NCI-H748 treated with DMSO at 0.1 percent for 48 hours (cell line): ENCODE data around the gene DPP7.
A peak's percentile ranks its signal among the peaks of the same experiment; 100 is the strongest.
"Not testable (repeated sequence)": the region's sequence is repeated elsewhere in the genome, so short reads cannot be mapped to it uniquely, and the experiment has no call there.

Experiments
- DNase-seq: peaks from one replicate; lab custom pipeline; 2025; lab: John Stamatoyannopoulos, UW

DPP7 gene

DNA sequence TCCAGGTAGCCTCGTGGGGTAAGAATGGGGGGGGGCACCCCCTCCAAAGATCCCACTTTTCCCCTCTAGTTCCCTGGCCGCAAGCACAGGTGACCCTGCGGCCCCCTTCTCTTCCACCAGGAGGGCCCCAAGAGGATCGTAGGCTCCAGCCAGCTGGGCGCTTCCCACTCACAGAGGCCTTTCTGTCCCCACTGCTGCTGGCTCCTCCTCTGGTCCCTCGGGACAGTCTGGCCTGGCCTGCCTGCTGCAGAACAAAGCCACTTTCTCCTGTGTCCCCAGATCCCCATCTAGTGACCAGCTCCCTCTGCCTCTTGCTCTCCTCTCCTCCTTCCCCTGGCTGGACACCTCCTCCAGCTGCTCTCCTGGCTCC, 43.6 kb downstream of the DPP7 start:
- DNase-seq = no peak

DNA sequence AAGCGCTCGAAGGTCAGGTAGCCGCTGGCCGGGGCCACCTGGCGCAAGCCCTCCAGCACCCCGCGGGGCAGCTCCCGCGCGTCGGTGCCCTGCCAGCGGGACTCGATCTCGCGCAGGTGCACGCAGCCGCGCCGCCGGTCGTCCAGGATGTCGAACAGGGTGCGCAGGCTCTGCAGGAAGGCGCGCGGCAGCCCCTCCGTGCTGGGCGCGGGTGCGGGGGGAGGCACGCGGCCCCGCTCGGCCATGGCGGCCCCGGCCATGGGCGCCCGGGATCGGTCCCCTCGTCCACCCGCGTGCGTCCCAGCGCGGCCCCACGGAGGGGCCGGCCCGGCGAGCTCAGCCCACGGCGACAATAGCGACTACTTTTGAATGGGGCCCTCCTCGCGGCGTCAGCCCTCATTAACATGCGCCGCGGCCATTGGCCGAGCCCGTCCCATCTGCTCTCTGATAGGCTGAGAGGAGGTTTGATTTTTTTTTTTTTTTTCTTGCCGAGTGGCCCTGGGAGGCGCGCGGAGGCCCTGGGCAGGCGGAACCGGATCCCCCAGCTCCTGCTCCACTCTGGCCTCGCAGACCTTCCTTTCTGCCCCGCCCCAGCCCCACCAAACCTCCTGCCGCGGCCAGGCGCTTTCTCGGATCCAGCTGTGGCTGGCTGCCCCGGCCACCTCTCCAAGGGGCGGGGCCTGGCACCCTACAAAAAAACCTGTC, 44.2 kb downstream of the DPP7 start, which contains the start of gene SAPCD2:
Gene SAPCD2 (minus strand): TSS at position 357 of the 705 bp plus-strand sequence. CDS start 97 bp downstream, at position 260.
- DNase-seq = peak; percentile 86

DNA sequence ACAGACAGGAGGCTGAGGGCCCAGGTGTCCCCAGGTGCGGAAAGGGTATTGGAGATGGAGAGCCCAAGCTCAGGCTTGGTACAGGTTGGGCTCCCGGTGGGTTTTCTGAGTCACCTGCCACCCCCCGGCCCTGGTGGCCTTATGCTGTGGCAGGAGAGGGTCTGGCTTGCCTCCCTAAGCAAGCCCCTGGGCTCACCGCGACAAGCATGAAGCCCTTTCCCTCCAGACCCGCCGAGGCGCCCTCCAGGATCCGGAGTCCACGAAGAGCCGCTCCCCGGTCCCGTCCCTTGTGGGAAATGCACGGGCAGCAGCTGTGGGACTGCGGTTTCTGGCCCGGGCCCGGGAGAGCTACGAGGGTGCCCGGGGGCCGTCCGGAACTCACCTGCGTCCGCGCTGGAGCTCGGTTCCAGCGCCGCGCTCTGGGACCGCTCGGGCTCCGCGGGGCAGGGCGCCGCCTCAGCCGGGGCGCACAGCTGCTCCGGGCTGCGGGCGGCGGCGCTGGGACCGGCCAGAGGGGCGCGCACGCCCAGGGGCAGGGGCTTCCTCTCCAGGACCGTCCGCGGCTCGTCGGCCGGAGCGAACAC, 44.9 kb downstream of the DPP7 start:
- no peak for DNase-seq

DNA sequence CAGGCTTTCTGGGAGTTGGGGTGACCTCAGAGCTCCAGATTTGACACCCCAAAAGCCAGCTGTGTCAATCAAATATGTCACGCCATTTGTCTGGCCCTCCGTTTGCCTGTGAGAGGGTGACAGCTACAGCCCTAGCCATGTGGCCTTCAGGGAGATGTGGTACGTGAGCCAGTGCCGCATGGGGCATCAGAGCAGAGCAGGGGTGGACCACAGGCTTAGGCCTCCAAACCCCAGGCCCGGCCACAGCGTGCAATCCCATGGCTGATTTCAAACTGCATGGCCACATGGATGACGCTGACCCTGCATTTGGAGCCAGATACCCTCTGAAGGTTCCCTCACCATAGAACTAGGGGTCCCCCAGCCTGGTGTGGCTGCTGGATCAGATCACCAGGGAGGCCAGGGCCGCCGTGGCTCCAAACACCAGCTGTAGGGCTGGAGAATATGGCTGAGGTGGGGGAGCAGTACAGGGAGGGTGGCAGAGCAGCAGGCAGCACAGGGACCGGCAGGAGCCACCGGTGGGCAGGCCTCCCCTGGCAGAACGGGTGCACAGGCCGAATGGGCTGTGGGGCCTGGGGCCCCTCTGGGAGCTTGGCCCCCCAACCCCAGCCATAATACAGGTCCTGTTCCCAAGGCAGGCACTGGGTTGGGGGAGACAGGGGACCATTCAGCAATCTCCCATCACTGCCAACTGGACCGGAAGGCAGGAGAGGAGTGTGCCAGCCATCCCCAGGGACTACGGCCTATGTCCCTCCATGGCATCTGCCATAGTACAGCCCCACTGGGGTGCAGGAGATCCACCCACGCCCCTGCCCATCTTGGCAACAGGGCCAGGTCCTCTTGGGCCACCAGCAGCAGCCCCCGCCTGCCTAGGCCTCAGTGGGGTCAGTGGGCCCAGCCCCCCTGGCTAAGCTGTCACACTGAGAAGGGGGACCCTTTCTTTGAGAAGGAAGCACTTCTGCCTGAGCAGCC, 45.7 kb downstream of the DPP7 start:
- no peak for DNase-seq

DNA sequence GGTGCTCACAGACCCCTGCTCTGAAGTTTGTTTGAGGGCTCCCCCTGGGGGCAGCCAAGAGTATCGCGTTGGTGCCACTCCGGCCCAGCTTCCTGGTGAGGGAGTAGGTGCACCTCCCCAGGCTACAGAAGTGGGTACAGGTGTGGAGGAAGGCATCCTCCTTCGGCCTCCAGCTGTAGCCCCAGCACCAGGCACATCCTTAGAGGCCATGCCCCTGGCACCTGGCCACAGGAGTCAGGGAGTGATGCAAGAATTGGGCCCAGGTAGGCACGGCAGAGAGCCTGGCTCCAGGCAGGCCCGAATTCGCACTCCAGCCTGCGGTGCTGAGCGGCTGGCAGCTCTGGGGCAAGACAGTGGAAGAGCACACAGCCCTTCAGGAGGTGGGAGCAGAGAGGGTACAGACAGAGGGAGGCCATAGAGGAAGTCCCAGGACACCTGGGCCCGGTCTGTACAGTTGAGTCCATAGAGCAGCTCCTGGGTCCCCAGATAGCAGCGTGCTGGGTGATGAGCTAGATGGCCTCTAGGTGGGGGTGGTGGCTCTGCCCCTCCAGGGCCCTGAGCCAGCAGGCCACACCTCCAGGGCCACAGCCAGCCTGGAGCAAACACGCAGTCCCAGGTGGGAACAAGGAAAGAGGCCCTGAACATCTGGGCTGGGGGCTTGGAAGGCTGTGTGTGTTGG, 46.5 kb downstream of the DPP7 start:
- peak; percentile 46 for DNase-seq

DNA sequence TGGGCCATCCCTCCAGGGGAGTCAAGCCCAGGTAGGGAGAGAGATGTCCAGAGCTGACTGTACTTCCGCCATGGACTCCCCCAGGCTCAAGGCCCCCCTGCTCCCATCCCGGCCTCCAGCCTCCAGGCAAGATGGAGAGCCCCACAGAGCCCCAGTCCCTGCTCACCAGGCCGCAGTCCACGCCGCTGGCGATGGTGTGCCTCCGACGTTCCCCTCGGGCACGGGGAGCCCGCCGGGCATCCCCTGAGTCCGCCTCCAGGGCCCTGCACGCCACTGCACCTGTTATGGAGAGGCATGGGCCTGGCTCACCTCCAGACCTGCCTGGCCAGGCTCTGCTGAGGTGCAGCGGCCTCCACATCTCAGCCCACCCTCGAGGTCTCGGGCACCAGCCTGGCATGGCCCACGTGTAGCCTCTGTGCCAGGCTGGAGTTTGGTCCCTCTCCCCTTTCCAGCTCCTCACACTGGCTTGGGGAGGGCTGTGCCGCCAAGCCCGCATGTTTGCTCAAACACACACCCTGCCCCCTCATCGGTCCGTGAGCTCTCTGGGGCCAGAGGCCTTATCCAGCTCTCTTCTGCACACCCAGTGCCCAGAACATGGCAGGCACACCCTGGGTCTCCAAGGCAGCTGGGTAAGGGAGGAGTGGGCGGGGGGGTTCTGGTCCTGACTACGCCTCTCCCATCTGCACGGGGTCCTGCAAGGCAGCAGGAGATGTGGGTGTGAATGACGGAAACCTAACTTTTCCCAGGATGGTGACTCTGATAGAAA, 48.3 kb downstream of the DPP7 start:
- DNase-seq = no peak

DNA sequence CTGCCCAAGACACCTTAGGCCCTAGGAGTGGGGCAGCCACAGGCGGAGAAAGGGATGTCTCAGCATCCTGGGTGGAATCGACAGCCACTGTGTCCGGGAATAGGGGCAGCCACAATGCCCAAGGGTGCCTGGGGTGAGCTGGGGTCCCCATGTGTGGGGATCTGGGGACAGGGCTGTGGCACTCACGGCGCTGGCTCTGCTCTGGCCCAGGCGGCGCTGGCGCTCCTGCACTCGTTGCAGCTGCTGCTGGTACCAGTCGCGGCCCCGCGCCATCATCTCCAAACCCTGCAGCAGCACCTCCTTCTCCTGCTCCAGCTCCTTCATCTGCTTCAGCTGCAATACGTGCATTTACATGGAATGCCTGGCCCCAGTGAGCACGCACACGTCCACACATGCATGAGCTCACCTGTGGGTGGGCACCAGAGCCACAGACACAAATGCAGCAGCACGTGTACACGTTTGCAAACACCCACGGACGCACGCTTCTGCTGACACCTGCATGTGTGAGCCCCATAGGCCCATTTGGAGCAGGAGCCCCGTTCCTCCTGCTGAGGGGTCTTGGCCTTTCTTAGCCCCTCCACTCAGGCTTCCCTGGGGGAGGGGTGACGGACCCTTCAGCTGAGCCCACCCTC, 49.1 kb downstream of the DPP7 start:
- DNase-seq = no peak

DNA sequence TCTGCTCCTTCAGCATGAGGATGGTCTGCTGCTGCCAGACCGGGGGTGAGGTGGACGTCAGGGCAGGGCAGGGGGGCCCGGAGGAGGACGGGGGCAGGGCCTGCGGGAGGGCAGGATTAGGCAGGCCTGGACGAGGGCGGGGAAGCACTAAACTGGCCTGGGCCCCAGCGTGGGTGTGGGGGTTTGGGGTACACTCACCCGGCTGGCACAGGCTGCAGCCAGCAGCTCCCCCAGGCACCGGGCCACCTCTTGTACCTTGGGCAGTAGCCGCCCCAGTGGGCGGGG, 49.7 kb downstream of the DPP7 start:
- DNase-seq = no peak

DNA sequence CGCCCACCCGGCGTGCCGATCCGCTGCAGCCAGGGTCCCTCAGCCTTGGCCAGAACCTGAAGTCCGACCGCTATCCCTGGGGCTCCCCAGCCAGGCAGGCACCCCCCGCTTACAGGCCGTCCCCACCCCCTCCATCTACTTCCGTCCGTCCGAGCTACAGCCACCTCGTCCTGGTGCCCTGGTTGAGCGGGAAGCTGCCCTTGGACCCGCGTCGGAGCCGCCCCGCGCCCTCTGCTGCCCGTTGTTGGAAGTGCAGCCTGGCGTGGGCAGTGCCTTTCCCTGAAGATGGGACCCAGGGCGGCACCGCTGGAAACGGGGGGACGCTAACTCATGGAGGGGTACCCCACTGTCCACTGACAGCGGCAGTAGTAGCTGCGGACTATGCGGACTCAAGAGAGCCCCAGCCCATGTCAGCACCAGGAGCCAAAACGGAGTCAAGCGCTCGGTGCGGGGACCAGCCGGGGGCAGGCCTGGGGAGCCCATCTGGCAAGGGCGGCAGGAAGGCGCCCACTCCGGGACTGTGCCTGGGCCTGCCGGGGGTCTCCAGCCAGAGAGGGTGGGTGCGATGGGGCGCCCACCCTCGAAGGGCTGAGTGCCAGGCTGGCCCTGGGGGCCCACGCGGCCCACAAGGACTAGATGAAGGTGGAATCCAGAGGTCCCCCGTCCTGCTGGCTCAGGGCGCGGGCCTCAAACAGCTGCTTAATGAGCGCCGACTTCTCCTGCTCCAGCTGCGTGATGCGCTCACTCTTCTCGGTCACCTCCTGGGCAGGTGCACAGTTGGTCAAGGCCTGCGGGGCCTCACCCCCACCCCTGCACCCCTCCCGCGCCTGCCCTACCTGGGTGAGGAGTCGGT, 50.3 kb downstream of the DPP7 start:
- peak; percentile 31 for DNase-seq

DNA sequence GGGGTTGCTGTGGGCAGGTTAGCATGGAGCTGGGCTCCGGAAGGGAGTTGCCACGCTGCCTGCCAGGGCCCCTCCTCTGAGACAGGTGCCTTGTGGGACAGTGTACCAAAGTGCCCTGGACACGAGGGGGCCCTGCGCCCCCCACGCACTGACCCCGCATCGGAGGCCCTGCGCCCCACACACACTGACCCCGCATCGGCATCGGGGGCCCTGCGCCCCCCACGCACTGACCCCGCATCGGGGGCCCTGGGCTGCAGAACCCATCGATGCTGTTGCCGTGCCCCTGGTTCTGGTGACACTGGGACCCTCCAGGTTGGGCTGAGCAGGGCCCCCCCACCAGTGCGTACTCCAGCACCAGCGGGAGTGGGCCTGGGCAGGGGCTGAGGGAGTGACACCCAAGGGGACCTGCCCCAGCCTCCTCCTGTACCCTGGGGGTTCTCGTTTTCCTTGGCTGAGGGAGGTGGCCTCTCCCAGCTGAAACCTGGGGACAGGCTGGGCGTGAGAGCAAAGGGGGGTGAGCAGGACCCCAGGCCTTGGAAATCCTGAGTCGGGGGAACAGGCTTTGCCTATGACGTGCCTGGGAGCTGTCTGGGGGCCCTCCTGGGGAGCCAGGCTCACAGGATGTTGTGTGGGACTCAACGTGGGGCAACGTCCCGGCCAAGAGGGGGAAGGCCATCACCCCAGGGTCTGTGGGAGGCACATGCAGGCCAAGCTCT, 51.1 kb downstream of the DPP7 start:
- DNase-seq = no peak

DNA sequence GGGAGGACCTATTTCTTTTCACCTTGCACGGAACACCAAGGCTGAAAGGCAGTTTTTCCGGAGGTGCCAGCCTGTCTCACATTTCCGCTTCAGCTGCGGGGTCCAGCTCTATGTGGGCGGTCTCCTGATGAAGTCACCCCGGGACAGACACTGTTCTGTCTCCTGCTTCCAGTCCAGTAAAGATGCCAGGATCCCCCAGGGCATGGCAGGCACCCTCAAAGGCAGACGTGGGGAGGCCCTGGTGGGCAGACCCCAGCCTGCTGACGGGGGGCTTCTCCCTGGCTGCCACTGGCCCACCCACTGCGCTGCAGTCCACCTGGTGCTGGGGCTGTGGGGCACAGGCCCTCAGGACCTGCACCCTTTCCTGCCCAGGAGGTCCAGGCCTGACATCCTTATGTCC, 51.7 kb downstream of the DPP7 start:
- not testable (repeated sequence) for DNase-seq

DNA sequence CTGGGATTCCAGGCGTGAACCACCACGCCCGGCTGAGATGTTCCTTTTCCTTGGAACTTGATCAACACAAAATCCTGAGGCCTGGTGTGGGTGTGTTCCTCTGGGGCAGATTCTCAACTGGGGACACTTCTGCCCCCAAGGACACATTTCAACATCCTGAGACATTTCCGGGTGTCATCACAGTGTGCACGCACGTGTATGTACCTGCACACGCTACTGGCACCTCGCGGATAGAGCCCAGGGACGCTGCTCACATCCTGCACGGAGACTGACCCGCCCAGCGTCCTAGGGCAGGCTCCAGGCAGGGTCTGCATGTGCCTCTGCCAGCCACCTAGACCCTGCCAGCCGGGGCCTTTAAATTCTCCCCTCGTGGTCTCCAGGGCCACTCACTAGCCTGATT, 52.1 kb downstream of the DPP7 start:
- DNase-seq = no peak
